Measurements from ENCODE around the gene BICD2. TPM values are rescaled to one million over a fixed set of nuclear protein-coding genes. Genes with fewer than 3 reads are reported as not detected.

Gene BICD2
- total RNA-seq, 1 experiment from 2014 or later, result 67.4 TPM

- Histone ChIP-seq H3K4me3 (no peak overlapping the region), H3K27me3 (replicated peaks) (no peaks in the 10 kb centered on the region), H3K4me1 (replicated peaks) (peaks cover 54% of the 10 kb centered on the region), H3K27ac (peak overlapping the region; percentile 75; the same call in 1 of the 2 replicates), H3K36me3 (no peaks in the 10 kb centered on the region; the same call in 1 of the 2 replicates), H3K9me3 (replicated peaks) (no peaks in the 10 kb centered on the region)
- DNase-seq (ENCODE audit: low read depth in 1 of 2, low spot score in 2 of 2), result no peak
Measured at GRCh38 chr9:92749071-92749933, 15.3 kb downstream of the BICD2 start.

GRCh38 chr9:92748233-92748497 lies 16.5 kb downstream of the BICD2 start:
- DNase-seq (ENCODE audit: low read depth in 1 of 2, low spot score in 2 of 2), result no peak
- no peaks in the 10 kb centered on the region for H3K9me3 ChIP-seq (replicated peaks)
- H3K27me3 ChIP-seq (replicated peaks), result no peaks in the 10 kb centered on the region
- H3K36me3 ChIP-seq, result no peaks in the 10 kb centered on the region; the same call in 1 of the 2 replicates
- H3K27ac ChIP-seq, result peak overlapping the region; percentile 75
- H3K4me3 ChIP-seq, result no peak overlapping the region
- H3K4me1 ChIP-seq (replicated peaks), result peaks cover 54% of the 10 kb centered on the region

GRCh38 chr9:92747459-92748232 lies 17.0 kb downstream of the BICD2 start:
- Histone ChIP-seq H3K9me3 (replicated peaks) (no peaks in the 10 kb centered on the region), H3K36me3 (no peaks in the 10 kb centered on the region), H3K27ac (peak overlapping the region; percentile 75), H3K4me3 (no peak overlapping the region), H3K27me3 (replicated peaks) (no peaks in the 10 kb centered on the region), H3K4me1 (replicated peaks) (peaks cover 50% of the 10 kb centered on the region)
- peak; percentile 58 to 73 for DNase-seq (ENCODE audit: low read depth in 1 of 2, low spot score in 2 of 2)

GRCh38 chr9:92746567-92747458 lies 17.8 kb downstream of the BICD2 start:
- no peaks in the 10 kb centered on the region for H3K9me3 ChIP-seq (replicated peaks)
- peak overlapping the region; percentile 75 for H3K27ac ChIP-seq
- H3K4me1 ChIP-seq (replicated peaks), result peaks cover 50% of the 10 kb centered on the region
- no peak overlapping the region for H3K4me3 ChIP-seq
- no peaks in the 10 kb centered on the region for H3K27me3 ChIP-seq (replicated peaks)
- no peaks in the 10 kb centered on the region for H3K36me3 ChIP-seq
- DNase-seq (ENCODE audit: low read depth in 1 of 2, low spot score in 2 of 2), result peak; percentile 90 to 92

GRCh38 chr9:92745881-92746280 lies 18.8 kb downstream of the BICD2 start:
- Histone ChIP-seq H3K27ac (peak overlapping the region; percentile 48), H3K9me3 (replicated peaks) (no peaks in the 10 kb centered on the region), H3K36me3 (no peaks in the 10 kb centered on the region), H3K4me1 (replicated peaks) (peaks cover 54% of the 10 kb centered on the region), H3K27me3 (replicated peaks) (no peaks in the 10 kb centered on the region), H3K4me3 (no peak overlapping the region)
- no peak for DNase-seq (ENCODE audit: low read depth in 1 of 2, low spot score in 2 of 2)

GRCh38 chr9:92745331-92745730 lies 19.3 kb downstream of the BICD2 start:
- Histone ChIP-seq H3K4me3 (no peak overlapping the region), H3K9me3 (replicated peaks) (no peaks in the 10 kb centered on the region), H3K36me3 (no peaks in the 10 kb centered on the region), H3K27me3 (replicated peaks) (no peaks in the 10 kb centered on the region), H3K4me1 (replicated peaks) (peaks cover 58% of the 10 kb centered on the region), H3K27ac (peak overlapping the region; percentile 48; the same call in 1 of the 2 replicates)
- DNase-seq (ENCODE audit: low read depth in 1 of 2, low spot score in 2 of 2), result no peak

GRCh38 chr9:92740969-92741368 lies 23.7 kb downstream of the BICD2 start:
- Histone ChIP-seq H3K4me1 (replicated peaks) (peaks cover 44% of the 10 kb centered on the region), H3K9me3 (replicated peaks) (no peaks in the 10 kb centered on the region), H3K36me3 (no peaks in the 10 kb centered on the region), H3K27me3 (replicated peaks) (no peaks in the 10 kb centered on the region), H3K27ac (no peak overlapping the region), H3K4me3 (no peak overlapping the region)
- DNase-seq (ENCODE audit: low read depth in 1 of 2, low spot score in 2 of 2), result no peak

GRCh38 chr9:92740446-92740961 lies 24.1 kb downstream of the BICD2 start:
- H3K27ac ChIP-seq, result peak overlapping the region; percentile 32; the same call in 1 of the 2 replicates
- no peak overlapping the region for H3K4me3 ChIP-seq
- H3K4me1 ChIP-seq (replicated peaks), result peaks cover 42% of the 10 kb centered on the region

GRCh38 chr9:92740009-92740408 lies 24.6 kb downstream of the BICD2 start:
- H3K36me3 ChIP-seq, result no peaks in the 10 kb centered on the region
- H3K27me3 ChIP-seq (replicated peaks), result no peaks in the 10 kb centered on the region
- peak overlapping the region; percentile 32; the same call in 1 of the 2 replicates for H3K27ac ChIP-seq
- no peaks in the 10 kb centered on the region for H3K9me3 ChIP-seq (replicated peaks)
- peaks cover 37% of the 10 kb centered on the region for H3K4me1 ChIP-seq (replicated peaks)
- no peak for DNase-seq (ENCODE audit: low read depth in 1 of 2, low spot score in 2 of 2)
- no peak overlapping the region for H3K4me3 ChIP-seq

More at GRCh38 chr9:92740446-92740961, 24.1 kb downstream of the BICD2 start:
- no peaks in the 10 kb centered on the region for H3K9me3 ChIP-seq (replicated peaks)
- no peaks in the 10 kb centered on the region for H3K36me3 ChIP-seq
- no peaks in the 10 kb centered on the region for H3K27me3 ChIP-seq (replicated peaks)
- DNase-seq (ENCODE audit: low read depth in 1 of 2, low spot score in 2 of 2), result peak in 1 of 2 experiments; percentile 18

- Histone ChIP-seq H3K4me3 (no peak overlapping the region), H3K9me3 (replicated peaks) (no peaks in the 10 kb centered on the region), H3K4me1 (replicated peaks) (peaks cover 36% of the 10 kb centered on the region), H3K27me3 (replicated peaks) (no peaks in the 10 kb centered on the region), H3K27ac (no peak overlapping the region), H3K36me3 (no peaks in the 10 kb centered on the region)
- DNase-seq (ENCODE audit: low read depth in 1 of 2, low spot score in 2 of 2), result no peak
Measured at GRCh38 chr9:92739346-92739970, 25.2 kb downstream of the BICD2 start.

GRCh38 chr9:92738661-92739081 lies 26.0 kb downstream of the BICD2 start:
- H3K27me3 ChIP-seq (replicated peaks), result no peaks in the 10 kb centered on the region
- no peak for DNase-seq (ENCODE audit: low read depth in 1 of 2, low spot score in 2 of 2)
- no peaks in the 10 kb centered on the region for H3K36me3 ChIP-seq
- no peak overlapping the region for H3K27ac ChIP-seq
- peaks cover 36% of the 10 kb centered on the region for H3K4me1 ChIP-seq (replicated peaks)
- H3K4me3 ChIP-seq, result no peak overlapping the region
- no peaks in the 10 kb centered on the region for H3K9me3 ChIP-seq (replicated peaks)

GRCh38 chr9:92737611-92738299 lies 26.9 kb downstream of the BICD2 start:
- no peak overlapping the region for H3K4me3 ChIP-seq
- H3K36me3 ChIP-seq, result no peaks in the 10 kb centered on the region
- H3K27ac ChIP-seq, result no peak overlapping the region
- no peaks in the 10 kb centered on the region for H3K9me3 ChIP-seq (replicated peaks)
- peaks cover 36% of the 10 kb centered on the region for H3K4me1 ChIP-seq (replicated peaks)
- H3K27me3 ChIP-seq (replicated peaks), result no peaks in the 10 kb centered on the region
- no peak for DNase-seq (ENCODE audit: low read depth in 1 of 2, low spot score in 2 of 2)
